ENCODE results near the gene RPL10A.

GRCh38 chr6:35511562-35511941 lies 43.4 kb downstream of the RPL10A start:
- TF ChIP-seq CTCF (IDR thresholded peaks at IDR 0.05) (no peak), POLR2A (IDR thresholded peaks at IDR 0.05) (no peak)
